GM18519 (cell line): ENCODE measurements around the gene SPR.

Source experiments
- ATAC-seq: cut with Tn5 transposase; IDR thresholded peaks from one replicate; pipeline ENCODE4 v1.9.1; 2021; ENCODE audit warnings: mild to moderate bottlenecking, moderate library complexity; ENCODE audit not compliant: unreplicated experiment, low FRiP score

Gene SPR

GRCh38 chr2:72887032-72887739 is at the start of gene SPR:
Gene SPR, plus strand, starts transcription at chr2:72887408. Its CDS starts 25 bp downstream, at chr2:72887433.
- ATAC-seq, result peak; percentile 86

GRCh38 chr2:72840066-72840465 is 47.1 kb upstream of the SPR start:
- ATAC-seq, result no peak

- no peak for ATAC-seq
Observed at GRCh38 chr2:72841462-72842125, 45.6 kb upstream of the SPR start.

- no peak for ATAC-seq
Observed at GRCh38 chr2:72843301-72843700, 43.9 kb upstream of the SPR start.

GRCh38 chr2:72846171-72847095 is 40.8 kb upstream of the SPR start:
- peak; percentile 88 for ATAC-seq

- no peak for ATAC-seq
Observed at GRCh38 chr2:72847534-72848315, 39.5 kb upstream of the SPR start.

- no peak for ATAC-seq
Observed at GRCh38 chr2:72848436-72849137, 38.6 kb upstream of the SPR start.

GRCh38 chr2:72849138-72849462 is 38.1 kb upstream of the SPR start:
- ATAC-seq, result no peak

- no peak for ATAC-seq
Observed at GRCh38 chr2:72851333-72851732, 35.9 kb upstream of the SPR start.

- ATAC-seq, result no peak
Observed at GRCh38 chr2:72859831-72860262, 27.4 kb upstream of the SPR start.

GRCh38 chr2:72862239-72862988 is 24.8 kb upstream of the SPR start:
- ATAC-seq, result peak; percentile 90

GRCh38 chr2:72863046-72863445 is 24.2 kb upstream of the SPR start:
- ATAC-seq, result no peak

- ATAC-seq, result peak; percentile 57
Observed at GRCh38 chr2:72864500-72864899, 22.7 kb upstream of the SPR start.

- ATAC-seq, result no peak
Observed at GRCh38 chr2:72871060-72871459, 16.1 kb upstream of the SPR start.

- ATAC-seq, result no peak
Observed at GRCh38 chr2:72871880-72872279, 15.3 kb upstream of the SPR start.

GRCh38 chr2:72883356-72883962 is 3.7 kb upstream of the SPR start:
- ATAC-seq, result no peak

GRCh38 chr2:72886505-72887031 is 640 bp upstream of the SPR start:
- ATAC-seq, result no peak

- ATAC-seq, result no peak
Observed at GRCh38 chr2:72887740-72888437, 681 bp downstream of the SPR start.
